COLO668 (cell line): ENCODE results near the gene SELENOO.
"Not testable (repeated sequence)": the region's sequence is repeated elsewhere in the genome, so short reads cannot be mapped to it uniquely, and the experiment has no call there.

ENCODE experiments used
- DNase-seq: peaks from one replicate; lab custom pipeline; 2025; ENCODE audit not compliant: unreplicated experiment; lab: John Stamatoyannopoulos, UW

Gene SELENOO

GRCh38 chr22:50198624-50199017 is 2.2 kb upstream of the SELENOO start:
- no peak for DNase-seq

DNA sequence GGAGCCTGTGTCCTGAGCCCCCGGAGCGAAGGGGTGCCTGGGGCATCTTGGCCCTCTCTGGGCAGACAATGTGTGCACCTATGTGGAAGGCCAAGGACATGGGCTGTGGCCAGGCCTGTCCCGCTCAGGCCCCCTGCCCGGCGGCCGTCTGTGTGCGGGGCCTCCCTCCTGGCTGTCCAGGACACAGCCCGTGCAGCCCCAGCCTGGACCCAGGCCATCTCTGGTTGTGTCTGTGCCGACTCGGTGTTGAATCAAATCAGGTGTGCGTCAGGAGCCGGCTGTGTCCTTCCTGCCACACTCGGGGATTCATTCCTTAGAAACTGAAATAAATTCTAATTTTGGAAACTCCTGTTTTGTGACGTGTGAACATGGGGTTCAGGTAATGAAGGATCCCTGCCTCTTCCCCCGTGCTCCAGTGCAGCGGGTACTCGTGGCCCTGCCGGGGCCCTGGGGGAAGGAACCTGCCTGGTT is 1.5 kb upstream of the SELENOO start:
- no peak for DNase-seq

GRCh38 chr22:50199829-50200460 is 866 bp upstream of the SELENOO start:
- peak; percentile 42 for DNase-seq

DNA sequence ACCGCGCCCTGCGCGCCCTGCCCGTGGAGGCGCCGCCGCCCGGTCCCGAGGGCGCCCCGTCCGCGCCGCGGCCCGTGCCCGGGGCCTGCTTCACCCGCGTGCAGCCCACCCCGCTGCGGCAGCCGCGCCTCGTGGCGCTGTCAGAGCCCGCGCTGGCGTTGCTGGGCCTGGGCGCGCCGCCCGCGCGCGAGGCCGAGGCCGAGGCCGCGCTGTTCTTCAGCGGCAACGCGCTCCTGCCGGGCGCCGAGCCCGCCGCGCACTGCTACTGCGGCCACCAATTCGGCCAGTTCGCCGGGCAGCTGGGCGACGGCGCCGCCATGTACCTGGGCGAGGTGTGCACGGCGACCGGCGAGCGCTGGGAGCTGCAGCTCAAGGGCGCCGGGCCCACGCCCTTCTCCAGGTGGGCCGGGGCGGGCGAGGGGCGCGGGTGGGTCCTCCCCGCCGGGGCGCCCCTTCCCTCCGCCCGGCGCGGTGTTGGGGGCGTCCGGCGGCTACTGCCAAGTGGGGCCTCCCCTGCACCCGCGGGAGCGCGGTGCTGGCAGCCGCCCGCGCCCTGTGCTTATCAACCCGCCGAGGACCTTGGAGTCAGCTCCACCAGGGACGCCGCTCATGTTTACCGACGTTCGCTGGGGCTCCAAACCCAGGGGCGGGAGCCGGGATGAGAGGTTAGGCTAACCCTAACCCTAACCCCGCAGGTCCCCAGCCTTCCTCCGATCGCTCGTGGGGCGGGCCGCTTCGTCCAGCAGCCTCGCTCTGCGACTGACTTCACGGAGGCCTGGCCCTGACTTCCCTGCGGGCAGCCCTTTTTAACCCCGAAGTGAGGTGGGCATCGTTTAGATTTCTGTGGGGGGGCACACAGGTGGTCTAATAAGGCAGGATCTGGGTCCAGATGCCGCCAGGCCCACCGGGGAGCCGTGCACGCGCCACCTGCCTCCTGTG is 649 bp downstream of the SELENOO start:
- DNase-seq = peak; percentile 62

- no peak for DNase-seq
Measured at GRCh38 chr22:50202130-50202666, 1.4 kb downstream of the SELENOO start.

- no peak for DNase-seq
Measured at GRCh38 chr22:50203288-50203687, 2.5 kb downstream of the SELENOO start.

DNA sequence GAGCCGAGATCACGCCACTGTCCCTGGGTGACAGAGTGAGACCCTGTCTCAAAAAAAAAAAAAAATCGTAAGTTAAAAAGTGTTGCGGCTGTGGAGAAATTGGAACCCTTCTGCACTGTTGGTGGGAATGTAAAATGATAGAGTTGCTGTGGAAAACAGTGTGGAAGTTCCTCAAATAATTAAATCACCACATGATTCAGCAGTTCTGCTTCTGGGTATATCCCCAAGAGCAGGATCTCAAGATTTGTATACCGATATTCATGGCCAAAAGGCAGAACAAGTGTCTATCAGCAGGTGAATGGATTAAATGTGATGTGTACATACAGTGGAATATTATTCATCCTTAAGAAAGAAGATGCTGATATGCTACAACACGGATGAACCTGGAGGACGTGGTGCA is 3.8 kb downstream of the SELENOO start:
- DNase-seq = no peak

GRCh38 chr22:50204998-50205397 is 4.2 kb downstream of the SELENOO start:
- DNase-seq = not testable (repeated sequence)

GRCh38 chr22:50205781-50206569 is 5.2 kb downstream of the SELENOO start:
- DNase-seq = no peak

DNA sequence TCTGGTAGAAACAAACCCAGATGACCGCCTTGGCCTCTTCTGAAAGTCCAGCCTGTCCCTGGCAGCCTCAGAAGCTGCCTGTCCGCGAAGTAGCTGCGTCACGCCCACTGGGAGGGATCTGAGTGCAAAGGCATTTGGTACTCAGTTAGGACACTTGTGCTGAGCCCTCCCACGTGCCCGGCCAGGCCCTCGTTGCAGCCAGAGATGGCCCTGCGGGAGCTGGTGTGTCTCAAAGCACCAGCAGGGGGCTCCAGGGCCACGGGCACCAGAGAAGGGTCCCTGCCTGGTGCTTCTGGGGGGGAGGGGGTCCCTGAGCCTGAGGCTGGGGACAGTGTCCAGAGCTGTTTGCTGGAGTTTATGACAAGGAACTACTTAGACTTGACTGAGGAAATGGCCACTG is 5.8 kb downstream of the SELENOO start:
- peak; percentile 21 for DNase-seq

DNA sequence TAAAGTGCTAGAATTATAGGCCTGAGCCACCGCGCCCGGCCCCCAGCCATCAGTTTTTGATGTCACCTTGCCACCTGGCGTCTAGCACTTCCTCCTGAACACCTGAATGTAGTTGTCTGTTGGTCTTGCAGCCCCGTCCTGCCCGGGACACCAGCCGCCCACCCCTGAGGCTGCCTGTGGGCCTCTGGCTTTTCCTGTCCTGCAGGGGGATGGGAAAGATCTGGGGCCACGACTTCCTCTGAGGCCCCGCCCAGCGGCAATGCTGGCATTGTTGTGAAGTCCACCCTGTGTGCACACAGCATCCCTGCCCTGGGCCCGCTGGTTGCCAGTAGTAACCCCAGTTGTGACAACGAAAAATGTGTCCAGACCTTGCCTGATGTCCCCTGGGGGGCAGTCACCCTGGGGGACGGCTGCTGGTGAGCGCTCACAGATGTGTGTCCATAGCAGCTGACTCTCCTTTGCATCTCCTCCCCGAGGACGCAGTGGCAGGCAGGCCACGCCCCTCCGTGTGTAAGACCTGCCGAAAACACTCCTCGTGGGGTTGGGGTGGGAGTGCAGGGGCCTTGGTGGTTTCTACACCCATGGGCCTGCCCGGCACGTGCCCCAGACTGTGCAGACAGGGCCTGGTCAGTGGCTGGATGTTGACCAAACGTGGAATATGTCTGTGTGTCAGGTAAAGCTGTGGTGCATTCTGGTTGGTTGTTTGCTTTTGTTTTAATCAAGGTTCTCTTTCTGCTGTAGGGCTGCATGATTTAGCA is 6.8 kb downstream of the SELENOO start:
- DNase-seq = no peak

- no peak for DNase-seq
Measured at GRCh38 chr22:50208430-50208938, 7.7 kb downstream of the SELENOO start.

GRCh38 chr22:50208939-50209892 is 8.4 kb downstream of the SELENOO start:
- no peak for DNase-seq

- peak; percentile 59 for DNase-seq
Measured at GRCh38 chr22:50209893-50210292, 9.1 kb downstream of the SELENOO start.

DNA sequence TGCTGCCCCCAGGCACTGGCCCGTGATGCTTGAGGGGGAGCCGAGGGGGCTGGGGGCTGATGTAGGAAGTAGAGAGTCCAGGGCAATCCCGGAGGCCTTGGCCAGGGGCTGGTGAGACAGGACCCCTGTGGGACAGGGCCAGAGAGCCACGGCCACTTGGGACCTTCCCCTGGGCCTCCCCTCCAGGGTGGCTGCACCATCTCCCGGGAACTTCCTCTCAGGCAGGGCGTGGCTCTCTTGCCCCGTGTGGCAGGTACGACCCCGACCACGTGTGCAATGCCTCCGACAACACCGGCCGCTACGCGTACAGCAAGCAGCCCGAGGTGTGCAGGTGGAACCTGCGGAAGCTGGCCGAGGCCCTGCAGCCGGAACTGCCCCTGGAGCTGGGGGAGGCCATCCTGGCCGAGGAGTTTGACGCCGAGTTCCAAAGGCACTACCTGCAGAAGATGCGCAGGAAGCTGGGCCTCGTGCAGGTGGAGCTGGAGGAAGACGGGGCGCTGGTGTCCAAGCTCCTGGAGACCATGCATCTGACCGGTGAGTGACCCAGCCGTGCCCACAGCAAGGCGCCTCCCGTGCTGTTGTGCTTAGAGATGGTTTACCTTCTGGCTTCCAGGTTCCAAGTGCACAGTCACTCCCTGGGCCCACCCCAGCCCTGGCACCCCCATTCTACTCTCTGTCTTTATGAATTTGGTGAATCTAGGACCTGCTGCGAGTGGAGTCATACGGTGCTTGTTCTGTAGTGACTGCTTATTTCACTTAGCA is 9.7 kb downstream of the SELENOO start:
- DNase-seq = no peak

DNA sequence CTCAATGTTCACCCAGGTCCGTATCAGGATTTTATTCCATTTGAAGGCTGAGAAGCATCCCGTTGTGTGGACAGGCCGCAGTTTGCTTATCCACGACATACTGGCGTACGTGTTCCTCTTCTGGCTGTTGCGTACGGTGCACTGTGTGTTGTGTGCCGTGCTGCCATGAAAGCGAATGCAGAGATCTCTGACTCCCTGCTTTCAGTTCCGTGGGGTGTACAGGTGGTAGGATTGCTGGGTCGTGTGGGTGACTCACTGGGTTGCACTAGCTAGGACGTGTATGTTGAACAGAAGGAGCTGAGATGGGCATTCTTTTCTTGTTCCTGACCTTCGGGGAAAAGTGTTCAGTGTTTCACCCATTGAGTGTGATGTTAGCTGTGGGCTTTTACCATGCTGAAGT is 10.3 kb downstream of the SELENOO start:
- no peak for DNase-seq

GRCh38 chr22:50213263-50213662 is 12.5 kb downstream of the SELENOO start:
- DNase-seq = no peak

GRCh38 chr22:50215297-50216054 is 14.7 kb downstream of the SELENOO start:
- DNase-seq = peak; percentile 19
